Heart left ventricle (tissue), 16 donors: Measurements from ENCODE around the gene NAT8L. TPM values are rescaled to one million over a fixed set of nuclear protein-coding genes. Genes with fewer than 3 reads are reported as not detected.
A peak's percentile ranks its signal among the peaks of the same experiment; 100 is the strongest.

ENCODE experiments used
- ATAC-seq, 4 donors: fragments of 200-7000 bp; cut with Tn5 transposase; one replicate each; pipeline ENCODE4 v1.9.1; 2020 to 2022; ENCODE audit warnings: moderate library complexity in 4 of 4, mild to moderate bottlenecking in 3 of 4, moderate number of reproducible peaks in 1 of 4
- DNase-seq, 5 donors: peaks; one replicate each; pipeline ENCODE4 v3.0.0-alpha.2; 2020
- H3K27ac ChIP-seq, 12 donors: fragments of 200-600 bp; sonication (generic) in 4 of 12; one replicate each; pipeline versions ENCODE4 v1.5.0 to v1.8.0; 2016 to 2022; ENCODE audit warnings: mild to moderate bottlenecking in 2 of 12
- H3K27me3 ChIP-seq, 9 donors: fragments of 200-600 bp; sonication (generic) in 2 of 9; one replicate each; pipeline versions ENCODE4 v1.5.1 to v1.8.0; 2016 to 2022; ENCODE audit warnings: mild to moderate bottlenecking in 3 of 9
- H3K36me3 ChIP-seq, 9 donors: fragments of 200-600 bp; sonication (generic) in 2 of 9; one replicate each; pipeline versions ENCODE4 v1.5.0 to v1.8.0; 2018 to 2022; ENCODE audit warnings: mild to moderate bottlenecking in 2 of 9
- H3K4me1 ChIP-seq, 12 donors: fragments of 200-600 bp; sonication (generic) in 4 of 12; one replicate each; pipeline versions ENCODE4 v1.5.0 to v1.8.0; 2016 to 2022; ENCODE audit warnings: mild to moderate bottlenecking in 3 of 12
- H3K4me3 ChIP-seq, 12 donors: fragments of 200-600 bp; sonication (generic) in 4 of 12; one replicate each; pipeline versions ENCODE4 v1.5.0 to v1.8.0; 2017 to 2022; ENCODE audit warnings: mild to moderate bottlenecking in 9 of 12, moderate library complexity in 4 of 12
- H3K9me3 ChIP-seq, 12 donors: fragments of 200-600 bp; sonication (generic) in 4 of 12; one replicate each; pipeline versions ENCODE4 v1.5.0 to v1.8.0; 2016 to 2022; ENCODE audit warnings: mild to moderate bottlenecking in 1 of 12
- CTCF ChIP-seq, 12 donors: fragments of 200-600 bp; sonication (generic) in 4 of 12; IDR thresholded peaks; one replicate each; pipeline versions ENCODE4 v1.5.0 to v1.8.0; 2018 to 2022; ENCODE audit warnings: antibody characterized with exemption in 12 of 12, mild to moderate bottlenecking in 5 of 12
- POLR2A ChIP-seq, 2 donors: fragments of 450-650 bp; IDR thresholded peaks; one replicate each; pipeline ENCODE4 v1.6.1; 2017; ENCODE audit warnings: antibody characterized with exemption in 2 of 2, mild to moderate bottlenecking in 2 of 2, moderate library complexity in 2 of 2
- WGBS, 4 donors: extraction: QIAGEN DNeasy Blood & Tissue Kit in 2 of 4; methylation state at CpG; one replicate each; pipeline versions ENCODE4 v1.1.5 to v1.1.7; 2013 to 2018; 5-methylcytosine and 5-hydroxymethylcytosine counted together
- intact Hi-C, 10 donors: fragments of 100-400 bp; cut with DNase I; formaldehyde crosslinking; loops; one replicate each; pipeline versions ENCODE4 v1.11.1 to v1.14.2; 2022
- long read RNA-seq, 3 donors: library from polyadenylated mRNA; unstranded; transcript quantifications; one replicate each; pipeline ENCODE4 v2.0.0, GENCODE V29; 2020 to 2021
- polyA plus RNA-seq, 2 donors: library from polyadenylated mRNA; stranded (reverse); fragments of 200-250 nt; gene quantifications; one replicate each; pipeline ENCODE4 v1.2.3, GENCODE V29; 2013
- total RNA-seq, 9 donors: library from RNA; depleted of rRNA in 2 of 9; stranded (reverse); fragments of >200 nt in 2 of 9; fragmentation: NEBNext Ultra II Directional in 3 of 9; extraction: Animal tissue kit (Norgen Biotek cat#: 25700) in 3 of 9; gene quantifications; one replicate each; pipeline versions ENCODE4 v1.1.0 to v1.2.4, GENCODE V29; 2016 to 2023
- donor health status: ischemic (EF 13 %, LVEDD 7.1; RV severe dilation, severe dysfunction).
- donor health status: healthy with polysubstance abuse.
- donor health status: DM: no; HTN: yes; CAD: no.
- donor health status: DM: no; HTN: no; CAD: no.
- donor health status: ischemic (EF 25% LVEDD 6.9; RV normal size, moderate dysfunction).
- donor health status: ischemic (EF 25% LVEDD 5.7; RV mildly dilated, moderate dysfunction).
- donor health status: healthy.
- donor health status: DM: yes; HTN: yes; CAD: no.
- donor health status: ischemic (EF 35%, LVEDD 5.7; RV mildly dilated, moderate dysfunction).
- donor health status: nonischemic (EF 11% LVEDD 7.7; RV severe dilation, severe dysfunction).
- donor health status: DM: yes; HTN: yes; CAD: no.
- donor health status: PGD.
- donor health status: ischemic (EF 29% LVEDD 5.4; RV normal size, mild dysfunction).
- donor health status: nonischemic (EF 23%, LVEDD 6.1; RV moderate dilation, normal function).

NAT8L gene, protein sequence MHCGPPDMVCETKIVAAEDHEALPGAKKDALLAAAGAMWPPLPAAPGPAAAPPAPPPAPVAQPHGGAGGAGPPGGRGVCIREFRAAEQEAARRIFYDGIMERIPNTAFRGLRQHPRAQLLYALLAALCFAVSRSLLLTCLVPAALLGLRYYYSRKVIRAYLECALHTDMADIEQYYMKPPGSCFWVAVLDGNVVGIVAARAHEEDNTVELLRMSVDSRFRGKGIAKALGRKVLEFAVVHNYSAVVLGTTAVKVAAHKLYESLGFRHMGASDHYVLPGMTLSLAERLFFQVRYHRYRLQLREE
- 1 to 10 TPM in 1 of 9 donors, under 1 TPM in 8; 0.19 to 3.1 (median 0.33) TPM for total RNA-seq
- polyA plus RNA-seq: under 1 TPM; 0.27 to 0.30 TPM
- long read RNA-seq, donor 1, partial matches to known transcripts: 0 of 2 reads
- long read RNA-seq, donor 1, other reads (novel, unspliced or antisense): 2 of 2 reads
- long read RNA-seq, donor 2: 0 reads
- long read RNA-seq, donor 3: 0 reads

DNA sequence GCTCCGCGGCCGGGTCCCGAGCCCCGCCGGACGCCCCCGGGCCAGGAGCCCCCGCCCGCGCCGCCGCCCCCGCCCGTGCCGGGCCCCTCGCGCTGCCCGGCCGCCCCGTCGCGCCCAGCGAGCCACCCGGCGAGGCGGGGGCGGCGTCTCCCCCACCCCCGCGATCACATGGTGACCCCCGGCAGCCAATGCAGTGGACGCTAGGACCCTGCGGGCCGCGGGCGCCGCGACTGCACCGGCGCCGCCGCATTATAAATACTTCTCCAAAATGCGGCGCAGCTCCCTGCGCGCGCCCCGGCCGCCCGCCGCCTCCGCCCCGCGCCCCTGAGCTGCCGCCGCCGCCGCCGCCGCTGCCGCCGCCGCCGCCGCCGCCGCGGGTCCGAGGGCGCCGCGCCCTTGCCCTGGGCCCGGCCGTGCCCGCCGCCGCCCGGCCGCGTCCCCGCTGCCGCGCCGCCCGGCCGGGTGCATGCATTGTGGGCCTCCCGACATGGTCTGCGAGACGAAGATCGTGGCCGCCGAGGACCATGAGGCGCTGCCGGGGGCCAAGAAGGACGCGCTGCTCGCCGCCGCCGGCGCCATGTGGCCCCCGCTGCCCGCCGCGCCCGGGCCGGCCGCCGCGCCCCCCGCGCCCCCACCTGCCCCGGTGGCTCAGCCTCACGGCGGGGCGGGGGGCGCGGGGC, at the start of gene NAT8L:
TSS of gene NAT8L (plus strand) at position 282 of the 680 bp plus-strand sequence. CDS start at position 467, 185 bp downstream.
- intact Hi-C loops: no loop called here
- peak in 2 of 4 donors; percentile 27 to 41 for ATAC-seq
- Histone ChIP-seq H3K27ac (no peak within 1 kb of the TSS), H3K9me3 (no peaks in the 10 kb centered on the region), H3K27me3 (peaks cover 13 to 66% (median 33%) of the 10 kb centered on the region in 9 donors), H3K36me3 (no peaks in the 10 kb centered on the region), H3K4me1 (peaks cover 0 to 19% (median 0%) of the 10 kb centered on the region in 12 donors), H3K4me3 (peak within 1 kb of the TSS in 10 of 12 donors; percentile 18 to 62 (median 46))
- DNase-seq: peak in 3 of 5 donors; percentile 14 to 54 (median 31)
- TF ChIP-seq CTCF (IDR thresholded peaks at IDR 0.05): no peak
- no peak for TF ChIP-seq POLR2A (IDR thresholded peaks at IDR 0.05)
- WGBS, 4 donors: 0 to 1% (median 1%) methylated on average over 1 to 119 of the region's 119 CpGs; no CpG with 5 or more reads in 1 of the 4 donors

DNA sequence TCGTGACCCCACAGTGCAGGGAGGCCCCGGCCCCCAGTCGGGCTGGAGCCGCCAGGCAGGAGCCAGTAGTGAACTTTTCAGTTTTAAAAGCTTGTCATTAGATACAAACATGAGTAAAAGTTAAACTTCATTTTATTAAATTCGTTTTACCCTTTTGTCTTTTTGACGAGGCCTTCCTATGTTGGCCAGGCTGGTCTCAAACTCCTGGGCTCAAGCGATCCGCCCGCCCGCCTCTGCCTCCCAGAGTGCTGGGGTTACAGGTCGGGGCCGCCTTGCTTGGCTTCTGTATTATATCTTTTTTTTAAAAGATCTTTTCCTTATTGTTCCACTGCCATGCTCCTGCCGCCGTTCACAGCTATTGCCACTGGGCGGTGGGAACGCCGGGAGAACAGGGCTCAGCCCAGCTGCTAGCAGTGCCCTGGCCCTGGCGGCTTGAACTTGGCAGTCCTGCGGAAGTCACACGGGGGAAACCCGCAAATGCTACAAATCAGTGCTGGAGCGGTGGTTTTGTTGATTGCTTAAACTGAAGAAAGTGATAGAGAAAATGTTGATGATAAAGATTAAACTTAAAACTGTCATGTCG, 49.4 kb upstream of the NAT8L start:
- Histone ChIP-seq H3K4me1 (peaks cover 0 to 32% (median 16%) of the 10 kb centered on the region in 12 donors), H3K9me3 (no peaks in the 10 kb centered on the region), H3K4me3 (peak overlapping the region; percentile 60 to 100 (median 96)), H3K27me3 (no peaks in the 10 kb centered on the region), H3K36me3 (peaks cover 0 to 25% (median 5%) of the 10 kb centered on the region in 9 donors), H3K27ac (peak overlapping the region; percentile 95 to 100 (median 99))
- 9 to 19% (median 12%) methylated on average over 23 of the region's 23 CpGs for WGBS, 4 donors
- intact Hi-C loops: no loop called here
- TF ChIP-seq CTCF (IDR thresholded peaks at IDR 0.05) (peak in 3 of 12 donors; percentile 10 to 35 (median 16)), POLR2A (IDR thresholded peaks at IDR 0.05) (no peak)
- peak in 3 of 4 donors; percentile 40 to 57 (median 45) for ATAC-seq
- peak in 4 of 5 donors; percentile 32 to 71 (median 50) for DNase-seq

GRCh38 chr4:2011583-2011982, 47.5 kb upstream of the NAT8L start:
- H3K4me1 ChIP-seq: peaks cover 0 to 28% (median 13%) of the 10 kb centered on the region in 12 donors
- H3K27me3 ChIP-seq: no peaks in the 10 kb centered on the region
- TF ChIP-seq POLR2A (IDR thresholded peaks at IDR 0.05) (no peak), CTCF (IDR thresholded peaks at IDR 0.05) (no peak)
- 87 to 91% (median 88%) methylated on average over 3 of the region's 3 CpGs for WGBS, 4 donors
- H3K27ac ChIP-seq: no peak overlapping the region
- H3K4me3 ChIP-seq: no peak overlapping the region
- DNase-seq (no peak), ATAC-seq (no peak)
- H3K9me3 ChIP-seq: no peaks in the 10 kb centered on the region
- intact Hi-C loops: no loop called here
- H3K36me3 ChIP-seq: peaks cover 0 to 7% (median 0%) of the 10 kb centered on the region in 9 donors
